ENCODE measurements around the gene KPNB1.

The KPNB1 gene

DNA sequence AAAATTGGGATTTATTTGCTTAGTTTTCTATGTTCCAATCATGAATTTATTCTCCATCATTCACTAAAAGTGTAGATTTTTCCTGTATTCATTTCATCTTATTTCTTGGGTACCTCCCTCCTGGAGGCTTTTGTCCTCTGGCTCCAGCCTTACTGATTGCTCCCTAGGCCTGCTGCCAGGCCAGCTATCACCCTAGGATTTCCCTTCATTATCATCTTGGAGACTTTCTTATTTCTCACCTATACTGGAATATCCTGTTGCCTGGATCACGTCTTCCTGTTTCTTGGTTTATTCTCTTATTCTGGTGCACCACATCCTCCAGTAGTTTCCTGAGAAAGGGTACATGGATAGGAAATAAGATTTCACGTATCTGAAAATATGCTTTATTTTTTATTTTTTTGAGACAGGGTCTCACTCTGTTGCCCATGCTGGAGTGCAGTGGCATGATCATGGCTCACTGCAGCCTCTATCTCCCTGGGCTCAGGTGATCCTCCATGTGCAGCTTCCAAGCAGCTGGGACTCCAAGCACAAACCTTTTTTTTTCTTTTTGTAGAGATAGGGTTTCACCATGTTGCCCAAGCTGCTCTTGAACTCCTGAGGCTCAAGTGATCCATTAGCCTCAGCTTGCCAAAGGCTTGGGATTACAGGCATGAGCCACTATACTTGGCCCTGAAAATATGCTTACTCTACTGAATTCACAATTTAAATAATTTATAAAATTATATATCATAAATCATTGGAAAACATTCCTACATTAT is 13.3 kb upstream of the KPNB1 start:
- DNase-seq (ENCODE audit: low read depth) = no peak

DNA sequence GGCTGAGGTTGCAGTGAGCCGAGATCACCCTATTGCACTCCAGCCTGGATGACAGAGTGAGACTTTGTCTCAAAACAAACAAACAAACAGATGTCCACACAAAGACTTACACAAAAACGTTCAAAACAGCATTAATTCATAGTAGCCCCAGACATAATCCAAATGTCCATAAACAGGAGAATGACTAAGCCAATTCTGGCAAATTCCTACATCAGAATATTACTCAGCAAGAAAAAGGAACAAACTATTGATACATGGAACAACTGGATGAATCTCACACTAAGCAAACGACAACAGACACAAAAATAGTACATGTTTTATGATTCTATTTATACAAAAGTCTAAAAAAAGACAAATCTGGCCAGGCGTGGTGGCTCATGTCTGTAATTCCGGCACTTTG is 10.8 kb upstream of the KPNB1 start:
- no peak for DNase-seq (ENCODE audit: low read depth)

DNA sequence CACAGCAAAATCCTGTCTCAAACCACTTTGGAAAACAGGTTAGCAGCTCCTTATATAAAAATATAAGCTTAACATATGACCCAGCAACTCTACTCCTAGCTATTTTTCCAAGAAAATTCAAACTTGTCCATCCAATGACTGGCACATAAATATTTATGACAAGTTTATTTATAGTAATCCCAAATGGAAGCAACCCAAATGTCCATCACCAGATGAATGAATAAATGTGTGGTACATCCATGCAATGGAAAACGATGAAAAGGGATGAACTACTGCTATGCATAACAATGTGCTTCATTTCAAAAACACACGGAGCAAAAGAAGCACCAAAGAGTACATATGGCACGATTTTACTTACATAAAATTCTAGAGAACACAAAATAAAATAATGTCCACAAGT is 9.6 kb upstream of the KPNB1 start:
- DNase-seq (ENCODE audit: low read depth) = no peak

DNA sequence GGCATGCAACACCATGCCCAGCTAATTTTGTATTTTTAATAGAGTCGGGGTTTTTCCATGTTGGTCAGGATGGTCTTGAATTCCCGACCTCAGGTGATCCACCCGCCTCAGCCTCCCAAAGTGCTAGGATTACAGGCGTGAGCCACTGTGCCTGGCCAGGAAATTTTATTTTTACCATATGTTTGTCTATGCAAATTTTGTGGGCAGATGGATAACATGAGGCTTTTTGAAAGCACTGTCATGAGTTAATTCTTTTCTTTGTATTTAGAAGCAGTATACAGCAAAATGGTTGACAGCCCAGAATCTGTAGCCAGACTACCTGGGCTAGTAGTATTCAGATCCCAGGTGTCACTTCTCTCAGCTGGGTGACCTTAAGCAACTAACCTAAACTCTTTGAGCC is 8.5 kb upstream of the KPNB1 start:
- DNase-seq (ENCODE audit: low read depth) = no peak

DNA sequence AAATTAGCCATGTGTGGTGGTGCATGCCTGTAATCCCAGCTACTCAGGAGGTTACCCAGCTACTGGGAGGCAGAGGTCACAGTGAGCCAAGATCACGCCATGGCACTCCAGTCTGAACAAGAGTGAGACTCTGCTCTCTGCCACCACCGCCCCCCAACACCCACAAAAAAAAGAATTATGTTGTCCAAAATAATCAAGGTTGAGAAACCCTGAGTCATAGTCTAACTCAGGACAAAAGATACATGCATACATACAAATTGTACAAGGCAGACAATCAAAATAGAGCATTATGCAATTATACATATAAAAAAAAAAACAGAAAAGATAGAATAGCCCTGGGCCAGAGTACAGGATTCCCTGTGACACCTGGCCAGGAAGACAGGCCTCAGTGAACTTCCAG is 6.6 kb upstream of the KPNB1 start:
- DNase-seq (ENCODE audit: low read depth) = no peak

DNA sequence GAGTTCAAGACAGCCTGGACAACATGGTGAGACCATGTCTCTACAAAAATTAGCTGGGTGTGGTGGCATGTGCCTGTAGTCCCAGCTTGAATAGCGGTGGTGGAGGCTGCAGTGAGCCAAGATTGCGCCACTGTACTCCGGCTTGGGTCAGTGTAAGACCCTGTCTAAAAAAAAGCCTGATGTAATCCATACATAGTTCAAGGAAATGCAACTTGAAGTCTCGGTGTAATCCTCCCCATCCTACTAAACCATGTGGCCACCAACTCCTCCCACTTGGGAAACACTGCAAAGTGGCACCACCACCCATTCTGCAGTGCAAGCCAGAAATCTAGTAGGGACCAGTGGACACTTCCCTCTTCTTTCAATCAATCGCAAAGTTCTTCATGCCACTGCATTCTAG is 5.4 kb upstream of the KPNB1 start:
- no peak for DNase-seq (ENCODE audit: low read depth)

DNA sequence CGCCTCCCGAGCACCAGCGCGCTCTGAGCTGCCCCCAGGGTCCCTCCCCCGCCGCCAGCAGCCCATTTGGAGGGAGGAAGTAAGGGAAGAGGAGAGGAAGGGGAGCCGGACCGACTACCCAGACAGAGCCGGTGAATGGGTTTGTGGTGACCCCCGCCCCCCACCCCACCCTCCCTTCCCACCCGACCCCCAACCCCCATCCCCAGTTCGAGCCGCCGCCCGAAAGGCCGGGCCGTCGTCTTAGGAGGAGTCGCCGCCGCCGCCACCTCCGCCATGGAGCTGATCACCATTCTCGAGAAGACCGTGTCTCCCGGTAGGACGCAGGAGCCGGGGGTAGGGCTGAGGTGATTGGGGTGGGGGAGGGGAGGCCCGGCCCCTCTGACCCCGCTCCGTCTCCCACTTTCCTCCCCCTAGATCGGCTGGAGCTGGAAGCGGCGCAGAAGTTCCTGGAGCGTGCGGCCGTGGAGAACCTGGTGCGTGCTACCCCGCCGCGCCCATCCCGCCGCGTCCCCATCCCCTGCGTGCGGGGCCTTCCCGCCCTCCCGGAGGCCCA is 329 bp downstream of the KPNB1 start:
- DNase-seq (ENCODE audit: low read depth) = no peak

DNA sequence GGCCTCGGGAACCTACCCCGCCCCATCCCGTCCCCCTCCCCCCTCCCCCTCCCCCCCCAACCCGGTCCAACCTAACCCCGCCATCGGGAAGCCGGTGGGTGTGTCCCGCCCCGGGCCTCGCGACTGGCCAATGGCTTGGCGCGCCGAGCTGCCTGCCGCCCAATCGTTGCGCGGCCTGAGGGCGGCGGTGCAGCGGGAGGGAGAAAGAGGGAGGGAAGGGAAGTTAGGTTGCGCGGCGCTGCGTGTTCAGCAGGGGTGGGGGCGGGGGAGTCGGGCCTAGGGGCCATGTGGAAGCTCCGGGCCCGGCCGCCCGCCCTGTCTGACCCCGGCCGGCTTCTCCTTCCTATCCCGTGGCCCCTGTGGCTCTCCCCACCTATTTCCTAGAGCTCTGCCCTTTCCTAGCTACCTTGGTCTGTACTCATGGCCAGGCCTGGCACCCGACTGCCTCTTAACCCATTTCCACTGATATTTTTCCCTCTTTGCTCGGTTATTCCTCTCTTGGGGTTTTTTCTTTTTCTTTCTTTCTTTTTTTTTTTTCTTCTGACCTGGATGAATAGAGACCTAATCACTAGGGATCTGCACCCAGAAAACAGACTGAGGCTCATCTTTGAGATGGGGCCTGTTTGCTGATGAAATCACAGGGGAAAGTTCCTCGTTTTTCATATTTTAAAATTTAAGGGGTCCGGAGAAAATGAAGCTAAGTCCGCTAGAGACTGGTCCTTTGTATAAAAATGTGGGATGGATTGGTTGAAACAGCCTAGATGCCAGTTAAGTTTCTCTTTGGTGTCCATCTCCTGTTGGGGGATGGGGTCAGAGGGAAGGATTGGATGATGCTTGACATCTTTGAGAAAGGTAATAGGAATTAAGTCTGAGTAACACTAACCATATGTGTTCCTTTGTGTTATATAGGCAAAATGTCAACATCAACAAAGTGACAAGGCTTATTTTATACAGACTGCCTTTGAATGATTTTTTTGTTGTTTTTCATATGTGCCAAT is 1.1 kb downstream of the KPNB1 start:
- peak; percentile 80 for DNase-seq (ENCODE audit: low read depth)

GRCh38 chr17:47651704-47652103 is 2.0 kb downstream of the KPNB1 start:
- no peak for DNase-seq (ENCODE audit: low read depth)

DNA sequence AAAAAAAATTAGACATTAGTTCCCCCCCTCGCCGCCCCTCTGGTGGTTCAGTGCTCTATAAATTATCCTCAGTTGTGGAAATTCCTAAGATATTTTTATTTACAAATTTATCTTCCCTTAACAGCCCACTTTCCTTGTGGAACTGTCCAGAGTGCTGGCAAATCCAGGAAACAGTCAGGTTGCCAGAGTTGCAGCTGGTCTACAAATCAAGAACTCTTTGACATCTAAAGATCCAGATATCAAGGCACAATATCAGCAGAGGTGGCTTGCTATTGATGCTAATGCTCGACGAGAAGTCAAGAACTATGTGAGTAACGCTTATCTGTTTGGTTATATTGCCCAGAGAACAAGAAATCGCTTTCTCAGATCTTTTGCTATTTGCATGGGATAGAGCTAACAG is 2.9 kb downstream of the KPNB1 start:
- DNase-seq (ENCODE audit: low read depth) = no peak

GRCh38 chr17:47653442-47653841 is 3.7 kb downstream of the KPNB1 start:
- no peak for DNase-seq (ENCODE audit: low read depth)

DNA sequence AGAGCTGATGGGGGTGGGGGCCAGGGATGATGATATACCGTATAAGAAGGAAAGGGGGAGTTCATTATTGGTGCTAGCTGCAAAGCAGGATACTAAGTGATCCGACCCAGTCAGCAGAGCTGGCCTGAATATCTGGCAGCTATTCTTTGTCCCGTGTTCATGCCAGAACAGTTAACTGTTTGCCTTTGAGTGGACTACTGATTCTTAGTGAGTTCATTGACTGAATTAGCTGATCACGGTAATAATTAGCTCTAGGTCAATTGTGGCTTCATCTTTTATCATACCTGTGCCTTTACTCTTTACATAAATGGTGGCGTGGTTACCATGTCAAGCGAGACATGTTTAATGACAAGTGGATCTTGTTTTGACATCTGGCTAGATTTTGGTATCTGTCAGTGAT is 5.3 kb downstream of the KPNB1 start:
- no peak for DNase-seq (ENCODE audit: low read depth)

DNA sequence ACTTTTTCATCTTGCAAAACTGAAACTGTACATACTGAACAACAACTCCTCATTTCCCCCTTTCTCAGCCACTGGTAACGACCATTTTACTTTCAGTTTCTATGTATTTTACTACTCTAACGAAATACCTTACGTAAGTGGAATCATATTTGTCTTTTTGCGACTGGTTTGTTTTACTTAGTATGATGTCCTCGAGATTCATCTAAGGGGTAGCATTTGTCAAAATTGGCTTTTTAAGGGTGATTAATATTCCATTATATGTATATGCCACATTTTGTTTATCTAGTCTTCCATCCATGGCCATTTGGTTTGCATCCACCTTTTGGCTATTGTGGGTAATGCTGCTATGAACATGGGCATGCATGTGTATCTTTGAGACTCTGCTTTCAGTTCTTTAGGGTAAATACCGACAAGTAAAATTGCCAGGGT is 10.4 kb downstream of the KPNB1 start:
- DNase-seq (ENCODE audit: low read depth) = no peak

- peak; percentile 21 for DNase-seq (ENCODE audit: low read depth)
These were observed 14.3 kb downstream of the KPNB1 start for GRCh38 chr17:47663912-47664623.

GRCh38 chr17:47664624-47664941 is 14.9 kb downstream of the KPNB1 start:
- no peak for DNase-seq (ENCODE audit: low read depth)

- no peak for DNase-seq (ENCODE audit: low read depth)
These were observed 15.9 kb downstream of the KPNB1 start for GRCh38 chr17:47665655-47666054.

GRCh38 chr17:47669081-47669480 is 19.4 kb downstream of the KPNB1 start:
- no peak for DNase-seq (ENCODE audit: low read depth)

GRCh38 chr17:47670064-47670463 is 20.3 kb downstream of the KPNB1 start:
- no peak for DNase-seq (ENCODE audit: low read depth)

GRCh38 chr17:47674499-47674898 is 24.8 kb downstream of the KPNB1 start:
- DNase-seq (ENCODE audit: low read depth) = no peak

GRCh38 chr17:47675380-47676198 is 25.9 kb downstream of the KPNB1 start:
- no peak for DNase-seq (ENCODE audit: low read depth)

- no peak for DNase-seq (ENCODE audit: low read depth)
These were observed 26.4 kb downstream of the KPNB1 start for GRCh38 chr17:47676199-47676472.

Measured in stimulated activated CD8-positive, alpha-beta memory T cell treated with anti-CD3 and anti-CD28 coated beads, Interleukin-15, amount 100 ng/mL, for 24 hours (primary cell).